Endodermal cell (in vitro differentiated cells): ENCODE data around the gene PSMD8. TPM values are rescaled to one million over a fixed set of nuclear protein-coding genes. Genes with fewer than 3 reads are reported as not detected.

Experiments
- DNase-seq: peaks from one replicate; pipeline ENCODE4 v3.0.0-alpha.2; 2017
- H3K27ac ChIP-seq: 2 replicates; pipeline ENCODE4 v1.5.1; 2013; ENCODE audit warnings: mild to moderate bottlenecking, low read depth, low read length, moderate library complexity
- H3K27me3 ChIP-seq: 2 replicates; pipeline ENCODE4 v1.6.1; 2013; ENCODE audit warnings: mild to moderate bottlenecking, low read length, moderate library complexity; ENCODE audit not compliant: insufficient read depth, control insufficient read depth, poor library complexity, severe bottlenecking
- H3K36me3 ChIP-seq: 2 replicates; pipeline ENCODE4 v1.7.0; 2013; ENCODE audit warnings: mild to moderate bottlenecking, low read length, moderate library complexity; ENCODE audit not compliant: control insufficient read depth, insufficient read depth
- H3K4me1 ChIP-seq: one replicate; pipeline ENCODE4 v1.7.0; 2013; ENCODE audit warnings: low read length; ENCODE audit not compliant: control insufficient read depth, insufficient read depth
- H3K4me3 ChIP-seq: 2 replicates; pipeline ENCODE4 v1.5.1; 2013; ENCODE audit warnings: mild to moderate bottlenecking, low read length, moderate library complexity
- H3K9ac ChIP-seq: 2 replicates; pipeline ENCODE4 v1.6.1; 2013; ENCODE audit warnings: mild to moderate bottlenecking, low read length, moderate library complexity; ENCODE audit not compliant: poor library complexity, severe bottlenecking; ENCODE audit errors: extremely low read depth
- H3K9me3 ChIP-seq: 2 replicates; pipeline ENCODE4 v1.6.1; 2013; ENCODE audit warnings: mild to moderate bottlenecking, low read length, moderate library complexity; ENCODE audit not compliant: control insufficient read depth
- H3K27ac Mint-ChIP-seq: 2 replicates; pipeline ENCODE4 v1.8.0; 2020; ENCODE audit warnings: mixed read lengths
- H3K27me3 Mint-ChIP-seq: 2 replicates; pipeline ENCODE4 v1.8.0; 2021; ENCODE audit warnings: mild to moderate bottlenecking, mixed read lengths; ENCODE audit not compliant: insufficient read depth
- H3K36me3 Mint-ChIP-seq: 2 replicates; pipeline ENCODE4 v1.8.0; 2020; ENCODE audit warnings: low read depth, mixed read lengths
- H3K4me1 Mint-ChIP-seq: 2 replicates; pipeline ENCODE4 v1.8.0; 2020; ENCODE audit warnings: mixed read lengths
- H3K4me3 Mint-ChIP-seq: 2 replicates; pipeline ENCODE4 v1.8.0; 2020; ENCODE audit warnings: mild to moderate bottlenecking, moderate library complexity, mixed read lengths
- H3K9me3 Mint-ChIP-seq: 2 replicates; pipeline ENCODE4 v1.8.0; 2020; ENCODE audit warnings: mild to moderate bottlenecking, mixed read lengths
- CTCF ChIP-seq: fragments of 200-600 bp; sonication (generic); conservative IDR thresholded peaks from 2 replicates; pipeline ENCODE4 v1.5.0; 2021; ENCODE audit warnings: antibody characterized with exemption, mild to moderate bottlenecking
- WGBS, 2 experiments: methylation state at CpG; one replicate each; pipeline versions ENCODE4 v1.1.5 to v1.1.7; 2013; ENCODE audit warnings: missing lambda C conversion rate in 2 of 2, mixed read lengths in 1 of 2; ENCODE audit not compliant: insufficient coverage in 1 of 2, insufficient read length in 1 of 2; 5-methylcytosine and 5-hydroxymethylcytosine counted together
- total RNA-seq, 2 donors: library from RNA; stranded (reverse); fragmentation: NEBNext Ultra II Directional in 1 of 2; extraction: Animal tissue kit (Norgen Biotek cat#: 25700) in 1 of 2; gene quantifications; 2 replicates in 1 of 2; 3 replicates in 1 of 2; pipeline ENCODE4 v1.2.1, GENCODE V29; 2021

Gene PSMD8
- total RNA-seq, 2 donors from 2014 or later: 168 to 178 TPM

- no peak for DNase-seq
- H3K27me3 ChIP-seq: no peaks in the 10 kb centered on the region
- H3K9me3 ChIP-seq: no peaks in the 10 kb centered on the region
- Mint-ChIP-seq H3K27ac (no peak overlapping the region), H3K9me3 (no peaks in the 10 kb centered on the region), H3K27me3 (no peaks in the 10 kb centered on the region), H3K4me1 (peaks cover 10% of the 10 kb centered on the region), H3K4me3 (no peak overlapping the region), H3K36me3 (peaks cover 46% of the 10 kb centered on the region)
- peaks cover 3% of the 10 kb centered on the region for H3K4me1 ChIP-seq
- no peak overlapping the region for H3K9ac ChIP-seq
- no peak overlapping the region for H3K27ac ChIP-seq
- no peak overlapping the region for H3K4me3 ChIP-seq
- peaks cover 51% of the 10 kb centered on the region for H3K36me3 ChIP-seq
- no peak for TF ChIP-seq CTCF
- WGBS, 2 experiments: 94 to 96% methylated on average over 8 to 10 of the region's 10 CpGs
These were observed 4.5 kb downstream of the PSMD8 start for GRCh38 chr19:38378866-38379265.

GRCh38 chr19:38381138-38381537 is 6.8 kb downstream of the PSMD8 start:
- Histone ChIP-seq H3K27ac (no peak overlapping the region), H3K27me3 (no peaks in the 10 kb centered on the region), H3K9ac (no peak overlapping the region), H3K36me3 (peaks cover 53% of the 10 kb centered on the region), H3K9me3 (no peaks in the 10 kb centered on the region), H3K4me1 (no peaks in the 10 kb centered on the region), H3K4me3 (no peak overlapping the region)
- H3K4me3 Mint-ChIP-seq: no peak overlapping the region
- peaks cover 53% of the 10 kb centered on the region for H3K36me3 Mint-ChIP-seq
- H3K27me3 Mint-ChIP-seq: peaks cover 13% of the 10 kb centered on the region
- WGBS, 2 experiments: 91 to 93% methylated on average over 9 of the region's 9 CpGs
- no peak for DNase-seq
- H3K4me1 Mint-ChIP-seq: peaks cover under 1% of the 10 kb centered on the region
- no peak for TF ChIP-seq CTCF
- H3K27ac Mint-ChIP-seq: no peak overlapping the region
- no peaks in the 10 kb centered on the region for H3K9me3 Mint-ChIP-seq

- TF ChIP-seq CTCF: no peak
- H3K4me1 ChIP-seq: no peaks in the 10 kb centered on the region
- no peak overlapping the region for H3K9ac ChIP-seq
- Mint-ChIP-seq H3K4me1 (peaks cover 3% of the 10 kb centered on the region), H3K27me3 (peaks cover 29% of the 10 kb centered on the region), H3K27ac (no peak overlapping the region), H3K4me3 (no peak overlapping the region), H3K9me3 (no peaks in the 10 kb centered on the region), H3K36me3 (peaks cover 48% of the 10 kb centered on the region)
- WGBS, 2 experiments: 92 to 95% methylated on average over 7 to 10 of the region's 10 CpGs
- DNase-seq: no peak
- H3K27me3 ChIP-seq: no peaks in the 10 kb centered on the region
- H3K36me3 ChIP-seq: peaks cover 43% of the 10 kb centered on the region
- H3K4me3 ChIP-seq: no peak overlapping the region
- H3K27ac ChIP-seq: no peak overlapping the region
- H3K9me3 ChIP-seq: no peaks in the 10 kb centered on the region
These were observed 8.8 kb downstream of the PSMD8 start for GRCh38 chr19:38383184-38383583.
